Panc1 (cell line): Measurements from ENCODE around the gene TRIM2. TPM values are rescaled to one million over a fixed set of nuclear protein-coding genes. Genes with fewer than 3 reads are reported as not detected.

Experiments
- ATAC-seq: fragments of 200-7000 bp; cut with Tn5 transposase; 2 replicates; pipeline ENCODE4 v1.9.1; 2020; ENCODE audit warnings: mild to moderate bottlenecking, moderate library complexity
- BruUV-seq: library from RNA; stranded (reverse); fragments of 400-500 nt; replicated peaks from 2 replicates; lab custom pipeline; 2021; lab: Mats Ljungman, UMichigan
- CTCF ChIA-PET: fragments of 300-600 bp; sonication (Branson Sonifier 250); formaldehyde crosslinking; loops from one replicate; lab custom pipeline; 2022; ENCODE audit warnings: antibody characterized with exemption; lab: Charles Lee
- POLR2A ChIA-PET: fragments of 300-600 bp; sonication (Branson Sonifier 250); formaldehyde crosslinking; loops from one replicate; lab custom pipeline; 2022; ENCODE audit warnings: antibody characterized with exemption; lab: Charles Lee
- DNase-seq: peaks from one replicate; pipeline ENCODE4 v3.0.0-alpha.2; 2010; ENCODE audit warnings: low read depth, low spot score
- H3K27ac ChIP-seq: 2 replicates; pipeline ENCODE4 v1.5.1; 2011; ENCODE audit warnings: mild to moderate bottlenecking, low read length, inconsistent platforms
- H3K27me3 ChIP-seq: fragments of 200-500 bp; sonication (Bioruptor generic); 2 replicates; pipeline ENCODE4 v1.6.0; 2014; ENCODE audit warnings: low read length, inconsistent platforms; ENCODE audit not compliant: control insufficient read depth, insufficient read depth
- H3K36me3 ChIP-seq: fragments of 200-500 bp; sonication (Bioruptor generic); 2 replicates; pipeline ENCODE4 v1.5.1; 2014; ENCODE audit warnings: inconsistent platforms, mild to moderate bottlenecking, low read length, moderate library complexity; ENCODE audit not compliant: control insufficient read depth, insufficient read depth
- H3K4me1 ChIP-seq: 2 replicates; pipeline ENCODE4 v1.5.1; 2011; ENCODE audit warnings: inconsistent platforms, mild to moderate bottlenecking, low read length, moderate library complexity; ENCODE audit not compliant: control insufficient read depth, insufficient read depth
- H3K4me3 ChIP-seq, 2 experiments: 2 replicates each; pipeline ENCODE4 v1.5.1; 2011 to 2012; ENCODE audit warnings: low read depth in 2 of 2, low read length in 2 of 2, mild to moderate bottlenecking in 2 of 2, inconsistent platforms in 1 of 2, moderate library complexity in 1 of 2
- H3K9me3 ChIP-seq: fragments of 200-500 bp; sonication (Bioruptor generic); 2 replicates; pipeline ENCODE4 v1.5.1; 2014; ENCODE audit warnings: low read depth, mild to moderate bottlenecking, inconsistent platforms, low read length, moderate library complexity; ENCODE audit not compliant: control insufficient read depth, insufficient read depth
- POLR2AphosphoS5 ChIP-seq: IDR thresholded peaks from 2 replicates; pipeline ENCODE4 v1.6.1; 2012; ENCODE audit warnings: mild to moderate bottlenecking, low read depth, low read length, moderate library complexity
- SIN3A ChIP-seq: IDR thresholded peaks from 2 replicates; pipeline ENCODE4 v1.6.1; 2012; ENCODE audit warnings: low read depth, mild to moderate bottlenecking, low read length, moderate library complexity, borderline replicate concordance; ENCODE audit not compliant: insufficient read depth
- TCF7L2 ChIP-seq: IDR thresholded peaks from 2 replicates; pipeline ENCODE4 v1.6.1; 2011; ENCODE audit warnings: mild to moderate bottlenecking, low read depth, low read length, inconsistent platforms
- in situ Hi-C: cut with HindIII; loops from 2 replicates; pipeline ENCODE4 v1.10.0; 2016; ENCODE audit warnings: low sequenced_read_pairs, low pct_unique_long_range_greater_than_20kb
- intact Hi-C: fragments of 100-400 bp; cut with micrococcal nuclease; formaldehyde crosslinking; loops from one replicate; pipeline ENCODE4 v1.10.0; 2022; ENCODE audit not compliant: unreplicated experiment
- total RNA-seq: library from RNA; stranded (reverse); gene quantifications from one replicate; pipeline ENCODE4 v1.2.1, GENCODE V29; 2021; ENCODE audit not compliant: unreplicated experiment
- TF ChIP-seq, protein P1 (sequence below), 2 experiments: IDR thresholded peaks; 2 replicates each; pipeline ENCODE4 v1.6.1; 2011 to 2012; ENCODE audit warnings: low read depth in 2 of 2, control low read depth in 1 of 2, low read length in 1 of 2, mild to moderate bottlenecking in 1 of 2, moderate library complexity in 1 of 2; ENCODE audit not compliant: insufficient read depth in 1 of 2
- TF ChIP-seq, protein P2 (sequence below): fragments of 450-650 bp; IDR thresholded peaks from 2 replicates; pipeline ENCODE4 v1.5.1; 2017; ENCODE audit warnings: mild to moderate bottlenecking

Gene TRIM2
- total RNA-seq, 1 experiment from 2014 or later, result 18.9 TPM

DNA sequence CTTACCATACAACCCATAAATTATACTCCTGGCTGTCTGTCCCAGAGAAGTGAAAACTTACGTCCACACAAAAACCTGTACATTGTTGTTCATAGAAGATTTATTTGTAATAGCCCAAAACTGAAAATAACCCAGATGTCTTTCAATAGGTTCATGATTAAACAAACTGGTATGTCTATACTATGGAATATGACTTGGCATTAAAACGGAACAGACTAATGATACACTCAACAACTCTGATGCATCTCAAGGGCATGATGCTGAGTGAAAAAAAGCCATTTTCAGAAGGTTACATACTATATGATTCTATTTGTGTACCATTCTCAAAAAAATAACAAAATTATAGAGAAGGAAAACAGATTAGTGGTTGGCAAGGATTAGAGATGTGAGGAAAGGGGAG is 128.7 kb downstream of the TRIM2 start:
- POLR2A ChIA-PET, result no interaction called here
- Histone ChIP-seq H3K27me3 (no peaks in the 10 kb centered on the region), H3K27ac (no peak overlapping the region), H3K4me3 (no peak overlapping the region), H3K4me1 (no peaks in the 10 kb centered on the region), H3K36me3 (no peaks in the 10 kb centered on the region; the same call in 1 of the 2 replicates), H3K9me3 (no peaks in the 10 kb centered on the region)
- ATAC-seq, result no peak
- BruUV-seq, result no TSS peak
- no peak for DNase-seq
- TF ChIP-seq, protein P1, sequence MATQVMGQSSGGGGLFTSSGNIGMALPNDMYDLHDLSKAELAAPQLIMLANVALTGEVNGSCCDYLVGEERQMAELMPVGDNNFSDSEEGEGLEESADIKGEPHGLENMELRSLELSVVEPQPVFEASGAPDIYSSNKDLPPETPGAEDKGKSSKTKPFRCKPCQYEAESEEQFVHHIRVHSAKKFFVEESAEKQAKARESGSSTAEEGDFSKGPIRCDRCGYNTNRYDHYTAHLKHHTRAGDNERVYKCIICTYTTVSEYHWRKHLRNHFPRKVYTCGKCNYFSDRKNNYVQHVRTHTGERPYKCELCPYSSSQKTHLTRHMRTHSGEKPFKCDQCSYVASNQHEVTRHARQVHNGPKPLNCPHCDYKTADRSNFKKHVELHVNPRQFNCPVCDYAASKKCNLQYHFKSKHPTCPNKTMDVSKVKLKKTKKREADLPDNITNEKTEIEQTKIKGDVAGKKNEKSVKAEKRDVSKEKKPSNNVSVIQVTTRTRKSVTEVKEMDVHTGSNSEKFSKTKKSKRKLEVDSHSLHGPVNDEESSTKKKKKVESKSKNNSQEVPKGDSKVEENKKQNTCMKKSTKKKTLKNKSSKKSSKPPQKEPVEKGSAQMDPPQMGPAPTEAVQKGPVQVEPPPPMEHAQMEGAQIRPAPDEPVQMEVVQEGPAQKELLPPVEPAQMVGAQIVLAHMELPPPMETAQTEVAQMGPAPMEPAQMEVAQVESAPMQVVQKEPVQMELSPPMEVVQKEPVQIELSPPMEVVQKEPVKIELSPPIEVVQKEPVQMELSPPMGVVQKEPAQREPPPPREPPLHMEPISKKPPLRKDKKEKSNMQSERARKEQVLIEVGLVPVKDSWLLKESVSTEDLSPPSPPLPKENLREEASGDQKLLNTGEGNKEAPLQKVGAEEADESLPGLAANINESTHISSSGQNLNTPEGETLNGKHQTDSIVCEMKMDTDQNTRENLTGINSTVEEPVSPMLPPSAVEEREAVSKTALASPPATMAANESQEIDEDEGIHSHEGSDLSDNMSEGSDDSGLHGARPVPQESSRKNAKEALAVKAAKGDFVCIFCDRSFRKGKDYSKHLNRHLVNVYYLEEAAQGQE (IDR thresholded peaks at IDR 0.05; ENCODE audit: insufficient read depth in 1 of 2, low read depth in 2 of 2, low read length in 1 of 2), result no peak
- TF ChIP-seq, protein P2, sequence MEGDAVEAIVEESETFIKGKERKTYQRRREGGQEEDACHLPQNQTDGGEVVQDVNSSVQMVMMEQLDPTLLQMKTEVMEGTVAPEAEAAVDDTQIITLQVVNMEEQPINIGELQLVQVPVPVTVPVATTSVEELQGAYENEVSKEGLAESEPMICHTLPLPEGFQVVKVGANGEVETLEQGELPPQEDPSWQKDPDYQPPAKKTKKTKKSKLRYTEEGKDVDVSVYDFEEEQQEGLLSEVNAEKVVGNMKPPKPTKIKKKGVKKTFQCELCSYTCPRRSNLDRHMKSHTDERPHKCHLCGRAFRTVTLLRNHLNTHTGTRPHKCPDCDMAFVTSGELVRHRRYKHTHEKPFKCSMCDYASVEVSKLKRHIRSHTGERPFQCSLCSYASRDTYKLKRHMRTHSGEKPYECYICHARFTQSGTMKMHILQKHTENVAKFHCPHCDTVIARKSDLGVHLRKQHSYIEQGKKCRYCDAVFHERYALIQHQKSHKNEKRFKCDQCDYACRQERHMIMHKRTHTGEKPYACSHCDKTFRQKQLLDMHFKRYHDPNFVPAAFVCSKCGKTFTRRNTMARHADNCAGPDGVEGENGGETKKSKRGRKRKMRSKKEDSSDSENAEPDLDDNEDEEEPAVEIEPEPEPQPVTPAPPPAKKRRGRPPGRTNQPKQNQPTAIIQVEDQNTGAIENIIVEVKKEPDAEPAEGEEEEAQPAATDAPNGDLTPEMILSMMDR, result no peak
- no peak for TF ChIP-seq POLR2AphosphoS5
- no peak for TF ChIP-seq TCF7L2
- no peak for TF ChIP-seq SIN3A
- CTCF ChIA-PET, result no interaction called here
- intact Hi-C loops, result no loop called here
- in situ Hi-C loops, result no loop called here

DNA sequence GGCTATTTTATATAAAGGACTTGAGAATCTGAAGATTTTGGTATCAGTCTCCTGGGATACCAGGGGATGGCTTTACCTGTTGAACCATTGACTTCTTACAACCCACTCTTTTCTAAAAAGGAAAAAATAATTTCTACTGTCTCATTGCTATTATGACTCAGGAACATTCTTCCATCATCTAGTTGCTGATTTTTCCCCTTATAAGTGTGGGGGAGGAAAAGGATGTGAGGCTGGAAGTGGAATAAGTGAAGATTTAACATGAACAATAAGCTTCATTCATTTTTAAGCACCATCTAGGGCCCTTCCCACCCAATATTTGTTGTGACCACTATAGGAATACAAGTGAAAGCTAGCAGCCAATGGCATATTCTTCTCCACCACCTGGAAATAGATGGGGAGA is 129.6 kb downstream of the TRIM2 start:
- ATAC-seq, result no peak
- no TSS peak for BruUV-seq
- H3K27me3 ChIP-seq, result no peaks in the 10 kb centered on the region
- H3K9me3 ChIP-seq, result no peaks in the 10 kb centered on the region
- no peak overlapping the region for H3K4me3 ChIP-seq
- ChIA-PET POLR2A (no interaction called here), CTCF (no interaction called here)
- intact Hi-C loops, result no loop called here
- TF ChIP-seq, protein P2, result no peak
- TF ChIP-seq POLR2AphosphoS5 (no peak), SIN3A (no peak), TCF7L2 (no peak)
- TF ChIP-seq, protein P1 (IDR thresholded peaks at IDR 0.05; ENCODE audit: insufficient read depth in 1 of 2, low read depth in 2 of 2, low read length in 1 of 2), result no peak
- in situ Hi-C loops, result no loop called here
- DNase-seq, result no peak
- no peaks in the 10 kb centered on the region; the same call in 1 of the 2 replicates for H3K36me3 ChIP-seq
- no peaks in the 10 kb centered on the region for H3K4me1 ChIP-seq
- no peak overlapping the region for H3K27ac ChIP-seq
